ENCODE data around the gene SOX8.

DNA sequence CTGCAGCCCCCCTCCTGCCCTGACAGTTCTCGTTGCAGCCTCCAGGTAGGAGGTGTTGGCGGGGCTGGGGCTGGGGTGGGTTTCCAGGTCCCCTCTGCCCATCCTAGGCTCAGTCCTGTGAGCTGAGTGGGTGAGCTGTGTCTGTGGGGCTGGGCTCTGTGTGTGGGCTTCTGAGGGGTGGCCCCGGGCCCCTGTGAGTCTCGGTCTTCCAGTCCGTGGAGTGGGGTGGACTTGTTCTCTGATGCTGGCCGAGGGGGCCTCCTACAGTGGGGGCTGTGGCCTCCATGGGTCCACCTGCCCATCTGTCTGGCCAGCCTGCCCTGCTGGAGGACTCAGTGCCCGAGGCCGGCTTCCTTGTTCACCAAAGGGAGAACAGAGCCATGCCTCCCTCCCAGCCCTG lies 32.7 kb downstream of the SOX8 start:
- TF ChIP-seq SUZ12 (IDR thresholded peaks at IDR 0.05) (no peak), LEF1 (IDR thresholded peaks at IDR 0.05; ENCODE audit: borderline replicate concordance) (no peak), ELF4 (IDR thresholded peaks at IDR 0.05) (no peak)
